Stimulated activated naive B cell treated with anti-CD40 and anti-IgM and Interleukin-4, amounts not matched to agents 10 μg/mL and 1 μg/mL and 100 μg/mL, for 72 hours (primary cell): ENCODE results near the gene SLC37A1.

Experiments
- ATAC-seq, 2 donors: fragments of 150-1000 bp; cut with Tn5 transposase; replicated peaks; 2 replicates each; pipeline ENCODE4 v1.10.0; 2021; ENCODE audit warnings: moderate library complexity in 1 of 2
- DNase-seq: peaks from one replicate; pipeline ENCODE4 v3.0.0; 2021
- H3K27ac Mint-ChIP-seq: one replicate; pipeline ENCODE4 v1.8.0; 2022; ENCODE audit warnings: mild to moderate bottlenecking, mixed read lengths
- H3K27me3 Mint-ChIP-seq, 2 donors: one replicate each; pipeline ENCODE4 v1.8.0; 2022; ENCODE audit warnings: mixed read lengths in 2 of 2
- H3K36me3 Mint-ChIP-seq, 2 donors: one replicate each; pipeline ENCODE4 v1.8.0; 2022; ENCODE audit warnings: mixed read lengths in 2 of 2, mild to moderate bottlenecking in 1 of 2
- H3K4me1 Mint-ChIP-seq, 2 donors: one replicate each; pipeline ENCODE4 v1.8.0; 2022; ENCODE audit warnings: mixed read lengths in 2 of 2, mild to moderate bottlenecking in 1 of 2
- H3K4me3 Mint-ChIP-seq, 2 donors: one replicate each; pipeline ENCODE4 v1.8.0; 2022; ENCODE audit warnings: mild to moderate bottlenecking in 2 of 2, mixed read lengths in 2 of 2, moderate library complexity in 1 of 2
- H3K9me3 Mint-ChIP-seq, 2 donors: one replicate each; pipeline ENCODE4 v1.8.0; 2022; ENCODE audit warnings: mixed read lengths in 2 of 2, mild to moderate bottlenecking in 1 of 2

SLC37A1 gene

GRCh38 chr21:42473498-42474042, 40.1 kb upstream of the SLC37A1 start:
- DNase-seq (no peak), ATAC-seq (no peak)
- H3K4me1 Mint-ChIP-seq, result peaks cover 37 to 54% of the 10 kb centered on the region in 2 donors
- H3K9me3 Mint-ChIP-seq, result no peaks in the 10 kb centered on the region
- no peak overlapping the region for H3K4me3 Mint-ChIP-seq
- peaks cover 0 to 15% of the 10 kb centered on the region in 2 donors for H3K27me3 Mint-ChIP-seq
- peak overlapping the region; percentile 91 for H3K27ac Mint-ChIP-seq
- H3K36me3 Mint-ChIP-seq, result no peaks in the 10 kb centered on the region

GRCh38 chr21:42474043-42474831, 39.4 kb upstream of the SLC37A1 start:
- Mint-ChIP-seq H3K9me3 (no peaks in the 10 kb centered on the region), H3K4me3 (peak overlapping the region in 1 of 2 donors; percentile 8), H3K27me3 (peaks cover 0 to 15% of the 10 kb centered on the region in 2 donors), H3K36me3 (no peaks in the 10 kb centered on the region), H3K4me1 (peaks cover 33 to 52% of the 10 kb centered on the region in 2 donors), H3K27ac (peak overlapping the region; percentile 91)
- DNase-seq (peak; percentile 66), ATAC-seq (peak; percentile 73 to 85)

- Mint-ChIP-seq H3K27ac (peak overlapping the region; percentile 91), H3K4me3 (no peak overlapping the region), H3K36me3 (no peaks in the 10 kb centered on the region), H3K9me3 (no peaks in the 10 kb centered on the region), H3K4me1 (peaks cover 34 to 51% of the 10 kb centered on the region in 2 donors), H3K27me3 (peaks cover 0 to 15% of the 10 kb centered on the region in 2 donors)
- peak in 1 of 2 donors; percentile 7 for ATAC-seq
- no peak for DNase-seq
These were observed 38.6 kb upstream of the SLC37A1 start for GRCh38 chr21:42475036-42475435.

GRCh38 chr21:42475526-42476387, 37.9 kb upstream of the SLC37A1 start:
- Mint-ChIP-seq H3K36me3 (no peaks in the 10 kb centered on the region), H3K9me3 (no peaks in the 10 kb centered on the region), H3K27ac (peak overlapping the region; percentile 83), H3K27me3 (peaks cover 0 to 15% of the 10 kb centered on the region in 2 donors), H3K4me3 (peak overlapping the region in 1 of 2 donors; percentile 49), H3K4me1 (peaks cover 34 to 49% of the 10 kb centered on the region in 2 donors)
- no peak for ATAC-seq
- no peak for DNase-seq

GRCh38 chr21:42476388-42477331, 37.0 kb upstream of the SLC37A1 start:
- peak overlapping the region; percentile 82 for H3K27ac Mint-ChIP-seq
- peaks cover 0 to 12% of the 10 kb centered on the region in 2 donors for H3K27me3 Mint-ChIP-seq

GRCh38 chr21:42478504-42478903, 35.1 kb upstream of the SLC37A1 start:
- Mint-ChIP-seq H3K4me3 (no peak overlapping the region), H3K27ac (no peak overlapping the region), H3K4me1 (peaks cover 26 to 37% of the 10 kb centered on the region in 2 donors), H3K27me3 (peaks cover 0 to 5% of the 10 kb centered on the region in 2 donors), H3K9me3 (no peaks in the 10 kb centered on the region), H3K36me3 (no peaks in the 10 kb centered on the region)
- no peak for DNase-seq
- peak; percentile 50 to 79 for ATAC-seq

More at GRCh38 chr21:42476388-42477331, 37.0 kb upstream of the SLC37A1 start:
- H3K4me3 Mint-ChIP-seq, result no peak overlapping the region
- no peaks in the 10 kb centered on the region for H3K36me3 Mint-ChIP-seq
- H3K9me3 Mint-ChIP-seq, result no peaks in the 10 kb centered on the region
- ATAC-seq, result peak in 1 of 2 donors; percentile 8
- DNase-seq, result no peak
- H3K4me1 Mint-ChIP-seq, result peaks cover 32 to 44% of the 10 kb centered on the region in 2 donors

- no peaks in the 10 kb centered on the region for H3K36me3 Mint-ChIP-seq
- H3K4me3 Mint-ChIP-seq, result no peak overlapping the region
- ATAC-seq, result no peak
- H3K27me3 Mint-ChIP-seq, result no peaks in the 10 kb centered on the region
- DNase-seq, result no peak
- H3K4me1 Mint-ChIP-seq, result peaks cover 18 to 31% of the 10 kb centered on the region in 2 donors
- no peak overlapping the region for H3K27ac Mint-ChIP-seq
- H3K9me3 Mint-ChIP-seq, result no peaks in the 10 kb centered on the region
These were observed 34.1 kb upstream of the SLC37A1 start for GRCh38 chr21:42479582-42479981.

GRCh38 chr21:42480736-42481135, 32.9 kb upstream of the SLC37A1 start:
- no peaks in the 10 kb centered on the region for H3K36me3 Mint-ChIP-seq
- DNase-seq (no peak), ATAC-seq (no peak)
- peaks cover 0 to 3% of the 10 kb centered on the region in 2 donors for H3K27me3 Mint-ChIP-seq
- H3K4me3 Mint-ChIP-seq, result no peak overlapping the region
- H3K4me1 Mint-ChIP-seq, result peaks cover 14 to 22% of the 10 kb centered on the region in 2 donors
- H3K9me3 Mint-ChIP-seq, result no peaks in the 10 kb centered on the region
- no peak overlapping the region for H3K27ac Mint-ChIP-seq

- Mint-ChIP-seq H3K9me3 (no peaks in the 10 kb centered on the region), H3K27ac (no peak overlapping the region), H3K27me3 (peaks cover 0 to 4% of the 10 kb centered on the region in 2 donors), H3K36me3 (no peaks in the 10 kb centered on the region), H3K4me1 (peaks cover 13 to 20% of the 10 kb centered on the region in 2 donors), H3K4me3 (no peak overlapping the region)
- DNase-seq, result no peak
- ATAC-seq, result no peak
These were observed 32.5 kb upstream of the SLC37A1 start for GRCh38 chr21:42481169-42481568.

- no peak overlapping the region for H3K4me3 Mint-ChIP-seq
- DNase-seq (no peak), ATAC-seq (no peak)
- H3K9me3 Mint-ChIP-seq, result peaks cover 6% of the 10 kb centered on the region in 2 donors
- H3K27me3 Mint-ChIP-seq, result peaks cover 17 to 23% of the 10 kb centered on the region in 2 donors
- peaks cover 3 to 6% of the 10 kb centered on the region in 2 donors for H3K36me3 Mint-ChIP-seq
- peaks cover 3 to 7% of the 10 kb centered on the region in 2 donors for H3K4me1 Mint-ChIP-seq
- no peak overlapping the region for H3K27ac Mint-ChIP-seq
These were observed 28.7 kb upstream of the SLC37A1 start for GRCh38 chr21:42484966-42485365.

- Mint-ChIP-seq H3K27ac (no peak overlapping the region), H3K4me1 (peaks cover 5% of the 10 kb centered on the region in 2 donors)
- ATAC-seq, result no peak
These were observed 27.6 kb upstream of the SLC37A1 start for GRCh38 chr21:42486072-42486471.

GRCh38 chr21:42486531-42486930, 27.1 kb upstream of the SLC37A1 start:
- ATAC-seq, result no peak
- peaks cover 17 to 23% of the 10 kb centered on the region in 2 donors for H3K27me3 Mint-ChIP-seq

More at GRCh38 chr21:42486072-42486471, 27.6 kb upstream of the SLC37A1 start:
- DNase-seq, result no peak
- peaks cover 6 to 7% of the 10 kb centered on the region in 2 donors for H3K9me3 Mint-ChIP-seq
- H3K4me3 Mint-ChIP-seq, result no peak overlapping the region
- peaks cover 17 to 23% of the 10 kb centered on the region in 2 donors for H3K27me3 Mint-ChIP-seq
- peaks cover 3 to 6% of the 10 kb centered on the region in 2 donors for H3K36me3 Mint-ChIP-seq

GRCh38 chr21:42489006-42489563, 24.6 kb upstream of the SLC37A1 start:
- Mint-ChIP-seq H3K9me3 (peaks cover 6 to 7% of the 10 kb centered on the region in 2 donors), H3K4me3 (no peak overlapping the region), H3K27ac (peak overlapping the region; percentile 76), H3K36me3 (peaks cover 3 to 6% of the 10 kb centered on the region in 2 donors), H3K27me3 (peaks cover 17 to 27% of the 10 kb centered on the region in 2 donors), H3K4me1 (peaks cover under 1 to 7% of the 10 kb centered on the region in 2 donors)
- DNase-seq (no peak), ATAC-seq (no peak)

More at GRCh38 chr21:42486531-42486930, 27.1 kb upstream of the SLC37A1 start:
- peaks cover 6 to 7% of the 10 kb centered on the region in 2 donors for H3K9me3 Mint-ChIP-seq
- peaks cover 5% of the 10 kb centered on the region in 2 donors for H3K4me1 Mint-ChIP-seq
- H3K4me3 Mint-ChIP-seq, result no peak overlapping the region
- H3K36me3 Mint-ChIP-seq, result peaks cover 3 to 6% of the 10 kb centered on the region in 2 donors
- DNase-seq, result no peak
- H3K27ac Mint-ChIP-seq, result no peak overlapping the region
